Loucy (cell line): ENCODE data around the gene HPCA.
A peak's percentile ranks its signal among the peaks of the same experiment; 100 is the strongest.

ENCODE experiments used
- H2AFZ ChIP-seq: fragments of 200-600 bp; sonication (generic); 2 replicates; pipeline ENCODE4 v1.6.0; 2016; ENCODE audit warnings: antibody characterized with exemption, mild to moderate bottlenecking, low read length, moderate library complexity
- H3F3A ChIP-seq: fragments of 200-600 bp; 2 replicates; pipeline ENCODE4 v1.6.0; 2016; ENCODE audit warnings: antibody characterized with exemption, low read depth, mild to moderate bottlenecking
- H3K27me3 ChIP-seq: fragments of 200-600 bp; sonication (generic); 2 replicates; pipeline ENCODE4 v1.6.1; 2014; ENCODE audit warnings: low read length, mild to moderate bottlenecking; ENCODE audit not compliant: insufficient read depth, poor library complexity, severe bottlenecking
- H3K36me3 ChIP-seq: fragments of 200-600 bp; sonication (generic); 2 replicates; pipeline ENCODE4 v1.6.1; 2016; ENCODE audit warnings: low read length; ENCODE audit not compliant: insufficient read depth
- H3K4me1 ChIP-seq: fragments of 200-600 bp; sonication (generic); 2 replicates; pipeline ENCODE4 v1.5.1; 2014; ENCODE audit warnings: low read length, mild to moderate bottlenecking; ENCODE audit not compliant: insufficient read depth, poor library complexity, severe bottlenecking
- H3K4me2 ChIP-seq: fragments of 200-600 bp; sonication (generic); 2 replicates; pipeline ENCODE4 v1.6.0; 2014; ENCODE audit warnings: antibody characterized with exemption, low read length, low read depth, mild to moderate bottlenecking; ENCODE audit not compliant: poor library complexity, severe bottlenecking
- H3K4me3 ChIP-seq: fragments of 200-600 bp; sonication (generic); 2 replicates; pipeline ENCODE4 v1.5.1; 2014; ENCODE audit warnings: low read length, mild to moderate bottlenecking, mixed read lengths; ENCODE audit not compliant: poor library complexity, severe bottlenecking
- H3K79me2 ChIP-seq: fragments of 200-600 bp; sonication (generic); 2 replicates; pipeline ENCODE4 v1.6.1; 2014; ENCODE audit warnings: low read length; ENCODE audit not compliant: insufficient read depth
- H3K9ac ChIP-seq: fragments of 200-600 bp; sonication (generic); 2 replicates; pipeline ENCODE4 v1.6.0; 2014; ENCODE audit warnings: mild to moderate bottlenecking, low read depth, low read length, moderate library complexity; ENCODE audit not compliant: poor library complexity, severe bottlenecking
- H3K9me2 ChIP-seq: fragments of 200-600 bp; sonication (generic); replicated peaks from 2 replicates; pipeline ENCODE4 v1.6.1; 2016; ENCODE audit warnings: low read depth, low read length, mixed read lengths
- H3K9me3 ChIP-seq: fragments of 200-600 bp; sonication (generic); 2 replicates; pipeline ENCODE4 v1.6.1; 2014; ENCODE audit warnings: mild to moderate bottlenecking, antibody characterized with exemption, low read length, low read depth; ENCODE audit not compliant: insufficient read depth
- H4K20me1 ChIP-seq: fragments of 200-600 bp; sonication (generic); 2 replicates; pipeline ENCODE4 v1.6.0; 2014; ENCODE audit warnings: antibody characterized with exemption, low read length, mild to moderate bottlenecking; ENCODE audit not compliant: insufficient read depth, poor library complexity, severe bottlenecking
- EZH2phosphoT487 ChIP-seq: fragments of 200-600 bp; IDR thresholded peaks from 2 replicates; pipeline ENCODE4 v1.6.1; 2018; ENCODE audit warnings: antibody characterized with exemption, mild to moderate bottlenecking, moderate library complexity, borderline replicate concordance
- TF ChIP-seq, protein P1 (sequence below): fragments of 200-600 bp; sonication (generic); conservative IDR thresholded peaks from 2 replicates; pipeline ENCODE4 v1.5.1; 2014; ENCODE audit warnings: mild to moderate bottlenecking, antibody characterized with exemption, low read length

The HPCA gene

GRCh38 chr1:32920833-32921232 is 34.5 kb downstream of the HPCA start:
- Histone ChIP-seq H3K4me1 (no peaks in the 10 kb centered on the region), H3K9me2 (no peaks in the 10 kb centered on the region), H3K4me2 (no peak overlapping the region), H3K9ac (no peak overlapping the region), H2AFZ (no peak overlapping the region), H3K4me3 (no peak overlapping the region), H3K9me3 (no peaks in the 10 kb centered on the region), H4K20me1 (no peaks in the 10 kb centered on the region), H3K36me3 (no peaks in the 10 kb centered on the region), H3K79me2 (no peaks in the 10 kb centered on the region), H3K27me3 (peaks cover 76% of the 10 kb centered on the region), H3F3A (no peaks in the 10 kb centered on the region)
- TF ChIP-seq, protein P1, sequence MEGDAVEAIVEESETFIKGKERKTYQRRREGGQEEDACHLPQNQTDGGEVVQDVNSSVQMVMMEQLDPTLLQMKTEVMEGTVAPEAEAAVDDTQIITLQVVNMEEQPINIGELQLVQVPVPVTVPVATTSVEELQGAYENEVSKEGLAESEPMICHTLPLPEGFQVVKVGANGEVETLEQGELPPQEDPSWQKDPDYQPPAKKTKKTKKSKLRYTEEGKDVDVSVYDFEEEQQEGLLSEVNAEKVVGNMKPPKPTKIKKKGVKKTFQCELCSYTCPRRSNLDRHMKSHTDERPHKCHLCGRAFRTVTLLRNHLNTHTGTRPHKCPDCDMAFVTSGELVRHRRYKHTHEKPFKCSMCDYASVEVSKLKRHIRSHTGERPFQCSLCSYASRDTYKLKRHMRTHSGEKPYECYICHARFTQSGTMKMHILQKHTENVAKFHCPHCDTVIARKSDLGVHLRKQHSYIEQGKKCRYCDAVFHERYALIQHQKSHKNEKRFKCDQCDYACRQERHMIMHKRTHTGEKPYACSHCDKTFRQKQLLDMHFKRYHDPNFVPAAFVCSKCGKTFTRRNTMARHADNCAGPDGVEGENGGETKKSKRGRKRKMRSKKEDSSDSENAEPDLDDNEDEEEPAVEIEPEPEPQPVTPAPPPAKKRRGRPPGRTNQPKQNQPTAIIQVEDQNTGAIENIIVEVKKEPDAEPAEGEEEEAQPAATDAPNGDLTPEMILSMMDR = no peak
- no peak for TF ChIP-seq EZH2phosphoT487

- Histone ChIP-seq H3K9me3 (no peaks in the 10 kb centered on the region), H4K20me1 (no peaks in the 10 kb centered on the region), H3K4me3 (peak overlapping the region; percentile 3), H3K4me2 (peak overlapping the region; percentile 39), H3K9ac (no peak overlapping the region), H3K27me3 (peaks cover 60% of the 10 kb centered on the region), H2AFZ (no peak overlapping the region), H3K36me3 (no peaks in the 10 kb centered on the region), H3K9me2 (no peaks in the 10 kb centered on the region), H3K4me1 (no peaks in the 10 kb centered on the region), H3F3A (no peaks in the 10 kb centered on the region), H3K79me2 (no peaks in the 10 kb centered on the region)
- no peak for TF ChIP-seq EZH2phosphoT487
- TF ChIP-seq, protein P1 = no peak
Observed at GRCh38 chr1:32924881-32925344, 38.6 kb downstream of the HPCA start.

DNA sequence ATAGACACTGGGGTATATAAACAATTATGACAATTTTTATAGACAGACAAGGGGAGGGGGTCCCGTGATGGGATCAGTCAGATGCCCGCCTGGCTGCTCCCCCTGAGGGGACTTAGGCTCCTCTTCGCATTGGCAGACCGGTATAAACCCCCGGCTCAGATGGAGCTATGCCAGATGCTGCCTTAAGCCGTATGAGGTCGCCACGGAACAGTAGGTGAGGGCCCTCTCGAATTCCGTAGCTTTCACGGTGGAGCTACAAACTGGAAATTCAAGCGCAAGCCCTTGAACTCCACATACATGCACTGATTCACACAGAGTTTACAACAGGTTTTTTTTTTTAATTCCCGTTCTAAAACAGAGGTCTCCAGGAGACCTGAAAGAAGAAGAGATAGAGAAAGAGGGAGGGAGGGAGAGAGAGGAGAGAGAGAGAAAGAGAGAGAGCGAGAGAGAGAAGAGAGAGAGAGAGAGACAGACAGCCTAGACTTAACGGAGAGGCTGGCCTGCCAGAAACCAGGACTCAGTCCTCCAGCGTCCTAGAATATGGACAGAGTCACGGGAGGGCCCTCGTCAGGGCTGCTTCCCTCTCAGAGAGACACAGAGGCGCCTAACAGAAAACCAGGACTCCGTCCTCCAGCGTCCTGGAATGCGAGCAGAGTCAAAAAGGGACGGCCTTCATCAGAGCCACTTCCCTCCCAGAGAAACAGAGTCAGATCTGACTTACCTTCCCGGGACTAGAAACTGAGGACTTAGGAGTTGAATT is 39.3 kb downstream of the HPCA start:
- no peak overlapping the region for H2AFZ ChIP-seq
- H3K9me2 ChIP-seq = no peaks in the 10 kb centered on the region
- H3K4me1 ChIP-seq = no peaks in the 10 kb centered on the region
- no peaks in the 10 kb centered on the region for H3K9me3 ChIP-seq
- peaks cover 53% of the 10 kb centered on the region for H3K27me3 ChIP-seq
- H3K4me2 ChIP-seq = no peak overlapping the region
- no peaks in the 10 kb centered on the region for H3K36me3 ChIP-seq
- H3K4me3 ChIP-seq = no peak overlapping the region
- no peaks in the 10 kb centered on the region for H3F3A ChIP-seq
- no peaks in the 10 kb centered on the region for H3K79me2 ChIP-seq
- TF ChIP-seq EZH2phosphoT487 = no peak
- TF ChIP-seq, protein P1 = no peak
- no peak overlapping the region for H3K9ac ChIP-seq
- no peaks in the 10 kb centered on the region for H4K20me1 ChIP-seq
